ENCODE data around the gene SIX3.

SIX3 gene

DNA sequence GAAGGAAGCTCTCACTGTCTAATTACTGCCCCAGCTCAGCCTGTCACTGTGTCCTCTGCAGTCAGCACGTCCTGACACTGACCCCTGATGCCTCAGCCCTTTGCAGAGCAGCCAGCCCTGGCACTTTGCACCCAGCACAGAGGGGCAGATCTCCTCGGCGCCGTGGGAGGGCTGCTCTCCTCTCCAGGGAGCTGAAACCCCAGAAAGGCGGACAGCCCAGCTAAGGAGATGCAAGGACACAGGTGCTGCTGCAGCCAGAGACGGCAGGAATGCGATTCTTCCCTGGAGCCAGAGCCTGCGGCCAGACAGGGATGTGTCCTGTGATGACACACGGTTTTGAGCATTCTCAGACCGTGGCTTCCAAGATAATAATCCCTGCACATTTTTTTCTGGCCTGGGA, 34.5 kb upstream of the SIX3 start:
- TF ChIP-seq, protein P1, sequence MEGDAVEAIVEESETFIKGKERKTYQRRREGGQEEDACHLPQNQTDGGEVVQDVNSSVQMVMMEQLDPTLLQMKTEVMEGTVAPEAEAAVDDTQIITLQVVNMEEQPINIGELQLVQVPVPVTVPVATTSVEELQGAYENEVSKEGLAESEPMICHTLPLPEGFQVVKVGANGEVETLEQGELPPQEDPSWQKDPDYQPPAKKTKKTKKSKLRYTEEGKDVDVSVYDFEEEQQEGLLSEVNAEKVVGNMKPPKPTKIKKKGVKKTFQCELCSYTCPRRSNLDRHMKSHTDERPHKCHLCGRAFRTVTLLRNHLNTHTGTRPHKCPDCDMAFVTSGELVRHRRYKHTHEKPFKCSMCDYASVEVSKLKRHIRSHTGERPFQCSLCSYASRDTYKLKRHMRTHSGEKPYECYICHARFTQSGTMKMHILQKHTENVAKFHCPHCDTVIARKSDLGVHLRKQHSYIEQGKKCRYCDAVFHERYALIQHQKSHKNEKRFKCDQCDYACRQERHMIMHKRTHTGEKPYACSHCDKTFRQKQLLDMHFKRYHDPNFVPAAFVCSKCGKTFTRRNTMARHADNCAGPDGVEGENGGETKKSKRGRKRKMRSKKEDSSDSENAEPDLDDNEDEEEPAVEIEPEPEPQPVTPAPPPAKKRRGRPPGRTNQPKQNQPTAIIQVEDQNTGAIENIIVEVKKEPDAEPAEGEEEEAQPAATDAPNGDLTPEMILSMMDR (IDR thresholded peaks at IDR 0.05; ENCODE audit: insufficient read depth, low read depth, low read length, missing control alignments): no peak
- no peak for DNase-seq (ENCODE audit: low read depth)
- H3K4me3 ChIP-seq (ENCODE audit: low read depth, low read length): no peak overlapping the region

DNA sequence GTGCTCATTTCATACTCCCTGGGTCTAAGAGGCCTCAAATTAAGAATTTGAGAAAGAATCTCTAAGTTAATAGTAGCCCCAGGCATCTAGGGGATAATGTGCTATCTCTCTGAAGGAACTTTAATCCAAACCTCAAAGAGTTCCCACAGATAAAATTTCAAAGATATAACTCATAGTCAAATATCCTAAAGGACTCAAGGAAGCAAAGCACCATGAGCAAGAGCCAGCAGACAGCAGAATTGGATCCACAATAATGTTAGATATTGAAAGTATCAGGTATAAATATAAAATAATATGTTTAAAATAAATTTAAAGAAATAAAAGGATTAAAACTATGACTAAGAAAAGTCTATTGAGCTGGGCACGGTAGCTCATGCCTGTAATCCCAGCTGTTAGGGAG, 31.7 kb upstream of the SIX3 start:
- TF ChIP-seq, protein P1 (IDR thresholded peaks at IDR 0.05; ENCODE audit: insufficient read depth, low read depth, low read length, missing control alignments): no peak

DNA sequence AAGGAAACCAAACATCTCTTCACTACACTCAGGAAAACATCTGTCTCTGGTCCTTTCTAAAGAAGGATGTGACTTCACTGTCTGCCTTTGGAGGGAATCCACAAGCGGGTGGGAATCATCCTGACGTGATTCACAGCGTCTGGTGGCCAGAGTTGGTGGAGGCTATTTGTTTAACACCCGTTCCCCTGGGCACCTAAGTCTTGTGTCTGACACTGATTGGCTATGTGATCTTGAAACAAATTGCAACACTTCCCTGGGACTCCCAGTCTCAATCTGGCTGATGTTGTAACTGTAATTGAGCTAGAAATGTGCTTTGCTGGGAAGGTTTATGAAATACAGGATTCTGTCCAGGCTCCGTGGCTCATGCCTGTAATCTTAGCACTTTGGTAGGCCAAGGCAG, 28.8 kb upstream of the SIX3 start:
- TF ChIP-seq, protein P1 (IDR thresholded peaks at IDR 0.05; ENCODE audit: insufficient read depth, low read depth, low read length, missing control alignments): no peak
- no peak for DNase-seq (ENCODE audit: low read depth)
- no peak overlapping the region for H3K4me3 ChIP-seq (ENCODE audit: low read depth, low read length)

More for the DNA sequence above, 31.7 kb upstream of the SIX3 start:
- H3K4me3 ChIP-seq (ENCODE audit: low read depth, low read length): no peak overlapping the region
- DNase-seq (ENCODE audit: low read depth): no peak

DNA sequence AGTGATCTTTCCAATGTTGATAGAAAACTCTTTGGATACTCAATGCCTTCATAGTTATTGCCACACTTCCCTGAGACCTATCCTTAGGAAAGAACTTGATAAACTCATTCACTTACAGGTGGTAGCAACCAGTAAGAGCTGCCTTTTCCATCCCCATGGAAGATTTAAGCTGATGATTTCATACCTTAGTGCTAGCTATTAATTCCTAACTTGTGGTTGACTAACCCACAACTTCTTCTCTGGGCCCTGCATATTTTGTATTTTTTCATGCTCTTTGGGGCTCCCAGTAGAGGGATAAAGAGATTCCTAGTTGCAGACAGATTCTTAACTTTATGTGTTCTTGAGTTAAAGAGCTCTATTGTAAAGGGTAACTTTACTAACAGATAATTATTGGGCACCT, 25.2 kb upstream of the SIX3 start:
- TF ChIP-seq, protein P1 (IDR thresholded peaks at IDR 0.05; ENCODE audit: insufficient read depth, low read depth, low read length, missing control alignments): no peak
- no peak overlapping the region for H3K4me3 ChIP-seq (ENCODE audit: low read depth, low read length)
- DNase-seq (ENCODE audit: low read depth): no peak

DNA sequence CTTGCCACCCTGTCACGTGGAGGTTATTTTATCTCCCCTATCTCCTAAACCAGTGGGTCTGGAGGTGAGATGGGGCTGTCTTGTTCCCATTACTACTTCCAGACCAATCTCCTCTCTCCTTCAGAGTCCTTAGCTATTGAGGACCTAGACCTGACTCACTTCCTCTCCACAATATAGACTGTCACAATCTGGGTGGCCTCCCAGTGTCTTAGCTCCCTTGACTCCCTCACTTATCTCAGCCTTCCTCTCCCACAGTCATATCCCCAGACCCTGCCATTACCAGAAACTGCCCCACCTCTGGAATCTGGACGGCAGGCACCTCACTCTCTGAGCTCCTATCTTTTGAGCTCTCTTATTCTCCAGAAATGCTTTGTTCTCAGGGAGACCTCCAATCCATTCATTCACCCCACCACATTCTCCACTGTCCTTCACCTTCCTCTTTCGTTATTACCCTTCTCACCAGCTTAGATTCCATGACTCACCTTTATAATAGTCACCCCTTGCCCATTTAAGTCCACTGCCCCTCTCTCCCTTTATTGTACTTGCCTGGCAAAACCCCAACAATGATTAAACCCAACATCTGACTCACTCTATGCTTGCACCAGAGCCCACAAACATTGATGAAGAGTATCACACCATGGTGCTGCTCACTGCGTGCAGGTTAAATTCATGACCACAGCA, 23.3 kb upstream of the SIX3 start:
- H3K4me3 ChIP-seq (ENCODE audit: low read depth, low read length): no peak overlapping the region
- TF ChIP-seq, protein P1 (IDR thresholded peaks at IDR 0.05; ENCODE audit: insufficient read depth, low read depth, low read length, missing control alignments): no peak
- DNase-seq (ENCODE audit: low read depth): no peak

DNA sequence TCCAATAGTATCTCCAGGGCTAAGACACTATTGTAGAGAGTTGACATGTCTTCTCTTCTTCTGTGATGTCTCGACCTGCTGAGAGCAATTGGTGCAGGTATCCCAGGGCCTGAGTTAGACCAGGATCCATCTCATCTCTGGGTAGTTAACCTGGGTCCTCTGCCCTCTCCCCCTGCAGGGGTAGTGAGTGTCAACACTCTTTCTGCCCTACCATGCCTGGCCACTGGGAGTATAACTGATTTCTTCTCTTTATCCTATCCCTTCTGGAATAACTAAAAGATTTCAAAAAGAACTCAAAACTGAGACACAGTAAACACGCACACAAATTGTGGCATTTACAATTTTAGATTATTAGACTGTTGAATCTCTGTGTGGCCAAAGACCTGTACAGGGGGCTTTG, 20.8 kb upstream of the SIX3 start:
- no peak overlapping the region for H3K4me3 ChIP-seq (ENCODE audit: low read depth, low read length)
- DNase-seq (ENCODE audit: low read depth): no peak
- TF ChIP-seq, protein P1 (IDR thresholded peaks at IDR 0.05; ENCODE audit: insufficient read depth, low read depth, low read length, missing control alignments): peak; percentile 6

DNA sequence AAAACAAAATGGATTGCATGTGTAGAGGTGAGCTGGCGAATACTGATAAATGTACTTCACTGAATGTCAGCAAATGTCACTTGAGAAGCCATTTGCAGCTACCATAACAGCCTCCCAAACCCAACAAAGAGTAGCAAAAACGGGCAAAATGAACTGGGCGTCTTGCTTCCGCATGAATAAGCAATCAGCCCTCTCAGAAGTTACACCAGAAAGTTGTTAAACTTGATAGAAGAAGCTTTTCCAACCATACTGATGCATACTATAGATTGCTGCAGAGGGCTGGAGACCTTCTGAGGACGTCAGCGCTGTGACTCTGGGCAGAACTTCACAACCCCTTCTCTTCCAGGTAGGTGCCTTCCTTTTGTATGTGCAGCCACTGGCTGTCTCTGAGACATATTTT, 18.7 kb upstream of the SIX3 start:
- TF ChIP-seq, protein P1 (IDR thresholded peaks at IDR 0.05; ENCODE audit: insufficient read depth, low read depth, low read length, missing control alignments): no peak

More for the DNA sequence above, 18.7 kb upstream of the SIX3 start:
- H3K4me3 ChIP-seq (ENCODE audit: low read depth, low read length): no peak overlapping the region
- DNase-seq (ENCODE audit: low read depth): no peak
